ENCODE data around the gene PPP2R3A. TPM values are rescaled to one million over a fixed set of nuclear protein-coding genes. Genes with fewer than 3 reads are reported as not detected.
A peak's percentile ranks its signal among the peaks of the same experiment; 100 is the strongest.

PPP2R3A gene
- total RNA-seq, 1 donor from 2014 or later, result 19.2 TPM

- Mint-ChIP-seq H3K4me3 (ENCODE audit: unreplicated experiment) (no peak overlapping the region), H3K36me3 (ENCODE audit: unreplicated experiment) (peaks cover 15% of the 10 kb centered on the region), H3K4me1 (ENCODE audit: unreplicated experiment) (peaks cover 16% of the 10 kb centered on the region), H3K9me3 (ENCODE audit: unreplicated experiment) (no peaks in the 10 kb centered on the region), H3K27ac (ENCODE audit: unreplicated experiment) (no peak overlapping the region), H3K27me3 (ENCODE audit: unreplicated experiment) (no peaks in the 10 kb centered on the region)
- no peak for TF ChIP-seq CTCF (IDR thresholded peaks at IDR 0.05)
- no peak for DNase-seq (ENCODE audit: extremely low spot score, unreplicated experiment)
Measured at GRCh38 chr3:136022529-136023263, 57.2 kb downstream of the PPP2R3A start.

GRCh38 chr3:136023264-136023978 lies 57.9 kb downstream of the PPP2R3A start:
- Mint-ChIP-seq H3K36me3 (ENCODE audit: unreplicated experiment) (peaks cover 20% of the 10 kb centered on the region), H3K4me3 (ENCODE audit: unreplicated experiment) (no peak overlapping the region), H3K9me3 (ENCODE audit: unreplicated experiment) (no peaks in the 10 kb centered on the region), H3K27ac (ENCODE audit: unreplicated experiment) (no peak overlapping the region), H3K27me3 (ENCODE audit: unreplicated experiment) (no peaks in the 10 kb centered on the region), H3K4me1 (ENCODE audit: unreplicated experiment) (peaks cover 16% of the 10 kb centered on the region)
- TF ChIP-seq CTCF (IDR thresholded peaks at IDR 0.05), result no peak
- no peak for DNase-seq (ENCODE audit: extremely low spot score, unreplicated experiment)

GRCh38 chr3:136036306-136036705 lies 70.8 kb downstream of the PPP2R3A start:
- no peak for TF ChIP-seq CTCF (IDR thresholded peaks at IDR 0.05)
- Mint-ChIP-seq H3K36me3 (ENCODE audit: unreplicated experiment) (peaks cover 46% of the 10 kb centered on the region), H3K4me3 (ENCODE audit: unreplicated experiment) (no peak overlapping the region), H3K27me3 (ENCODE audit: unreplicated experiment) (no peaks in the 10 kb centered on the region), H3K27ac (ENCODE audit: unreplicated experiment) (no peak overlapping the region), H3K4me1 (ENCODE audit: unreplicated experiment) (no peaks in the 10 kb centered on the region), H3K9me3 (ENCODE audit: unreplicated experiment) (peaks cover 11% of the 10 kb centered on the region)
- no peak for DNase-seq (ENCODE audit: extremely low spot score, unreplicated experiment)

- H3K4me3 Mint-ChIP-seq (ENCODE audit: unreplicated experiment), result no peak overlapping the region
- no peak for TF ChIP-seq CTCF (IDR thresholded peaks at IDR 0.05)
- no peaks in the 10 kb centered on the region for H3K27me3 Mint-ChIP-seq (ENCODE audit: unreplicated experiment)
- no peak overlapping the region for H3K27ac Mint-ChIP-seq (ENCODE audit: unreplicated experiment)
- H3K4me1 Mint-ChIP-seq (ENCODE audit: unreplicated experiment), result no peaks in the 10 kb centered on the region
- H3K36me3 Mint-ChIP-seq (ENCODE audit: unreplicated experiment), result peaks cover 41% of the 10 kb centered on the region
- no peaks in the 10 kb centered on the region for H3K9me3 Mint-ChIP-seq (ENCODE audit: unreplicated experiment)
- no peak for DNase-seq (ENCODE audit: extremely low spot score, unreplicated experiment)
Measured at GRCh38 chr3:136038668-136039067, 73.1 kb downstream of the PPP2R3A start.

GRCh38 chr3:136042608-136043221 lies 77.2 kb downstream of the PPP2R3A start:
- peak; percentile 75 for TF ChIP-seq CTCF (IDR thresholded peaks at IDR 0.05)
- DNase-seq (ENCODE audit: extremely low spot score, unreplicated experiment), result no peak
- H3K27me3 Mint-ChIP-seq (ENCODE audit: unreplicated experiment), result no peaks in the 10 kb centered on the region
- H3K36me3 Mint-ChIP-seq (ENCODE audit: unreplicated experiment), result peaks cover 30% of the 10 kb centered on the region
- no peak overlapping the region for H3K27ac Mint-ChIP-seq (ENCODE audit: unreplicated experiment)
- no peaks in the 10 kb centered on the region for H3K4me1 Mint-ChIP-seq (ENCODE audit: unreplicated experiment)
- H3K4me3 Mint-ChIP-seq (ENCODE audit: unreplicated experiment), result no peak overlapping the region
- no peaks in the 10 kb centered on the region for H3K9me3 Mint-ChIP-seq (ENCODE audit: unreplicated experiment)

Data from osteocyte (in vitro differentiated cells).